K562 (cell line): ENCODE data around the gene PPP1R15B. TPM values are rescaled to one million over a fixed set of nuclear protein-coding genes. Genes with fewer than 3 reads are reported as not detected.

ENCODE experiments used
- ATAC-seq: fragments of 200-7000 bp; cut with Tn5 transposase; 3 replicates; pipeline ENCODE4 v1.9.1; 2020; ENCODE audit warnings: moderate library complexity
- BruUV-seq: library from RNA; stranded (reverse); fragments of 400-500 nt; replicated peaks from 2 replicates; lab custom pipeline; 2021; lab: Mats Ljungman, UMichigan
- CTCF ChIA-PET: fragments of 300-600 bp; formaldehyde crosslinking; extraction: SDS; loops from one replicate; lab custom pipeline; 2021; ENCODE audit warnings: low intra/inter-chr PET ratio; lab: Yijun Ruan, JAX
- POLR2A ChIA-PET: fragments of 300-600, 350-650 bp; sonication (Branson Sonifier 250); formaldehyde crosslinking; extraction: SDS; loops from one replicate; lab custom pipeline; 2021; ENCODE audit warnings: antibody characterized with exemption, inconsistent platforms; lab: Yijun Ruan, JAX
- DNase-seq, 4 experiments: peaks; one replicate each; pipeline versions ENCODE4 v3.0.0 to v3.0.0-alpha.2; 2011 to 2018; ENCODE audit warnings: low spot score in 3 of 4, mixed read lengths in 3 of 4; ENCODE audit errors: extremely low read depth in 1 of 4
- FAIRE-seq: peaks from 2 replicates; lab custom pipeline; 2011; peaks lifted over from hg19 to GRCh38; lab: Jason Lieb, UNC
- H2AFZ ChIP-seq: 2 replicates; pipeline ENCODE4 v1.6.0; 2011; ENCODE audit warnings: low read depth, low read length, control low read depth, inconsistent platforms
- H3K27ac ChIP-seq: fragments of 200-600 bp; 3 replicates; pipeline ENCODE4 v1.8.0; 2011; ENCODE audit warnings: low read depth, mild to moderate bottlenecking, control low read depth, inconsistent platforms, low read length, moderate library complexity, mixed read lengths; ENCODE audit errors: extremely low read depth
- H3K27me3 ChIP-seq, 2 experiments: fragments of 300-600 bp in 1 of 2; 2 replicates in 1 of 2; 3 replicates in 1 of 2; pipeline versions ENCODE4 v1.6.0 to v1.8.0; 2011; ENCODE audit warnings: inconsistent platforms in 2 of 2, low read length in 2 of 2, mild to moderate bottlenecking in 1 of 2, mixed read lengths in 1 of 2, moderate library complexity in 1 of 2; ENCODE audit not compliant: control insufficient read depth in 2 of 2, insufficient read depth in 2 of 2
- H3K36me3 ChIP-seq: fragments of 300-600 bp; 3 replicates; pipeline ENCODE4 v1.8.0; 2011; ENCODE audit warnings: mild to moderate bottlenecking, low read length, inconsistent platforms; ENCODE audit not compliant: control insufficient read depth, insufficient read depth
- H3K4me1 ChIP-seq, 2 experiments: fragments of 200-600 bp in 1 of 2; replicated peaks in 1 of 2; 2 replicates in 1 of 2; 3 replicates in 1 of 2; pipeline versions ENCODE4 v1.5.1 to v1.8.0; 2011; ENCODE audit warnings: inconsistent platforms in 2 of 2, low read length in 2 of 2, mild to moderate bottlenecking in 1 of 2, mixed read lengths in 1 of 2, moderate library complexity in 1 of 2; ENCODE audit not compliant: control insufficient read depth in 2 of 2, insufficient read depth in 2 of 2
- H3K4me2 ChIP-seq: 2 replicates; pipeline ENCODE4 v1.6.1; 2011; ENCODE audit warnings: low read length, control low read depth, inconsistent platforms, mixed read lengths; ENCODE audit not compliant: insufficient read depth
- H3K4me3 ChIP-seq: fragments of 200-600 bp; sonication (generic), shearing (Covaris generic); 2 replicates; pipeline ENCODE4 v1.5.1; 2016; ENCODE audit warnings: control low read depth, inconsistent platforms
- H3K79me2 ChIP-seq: fragments of 200-600 bp; 3 replicates; pipeline ENCODE4 v1.8.0; 2011; ENCODE audit warnings: low read length, inconsistent platforms; ENCODE audit not compliant: control insufficient read depth, insufficient read depth
- H3K9ac ChIP-seq, 2 experiments: 2 replicates each; pipeline versions ENCODE4 v1.6.0 to v1.6.1; 2011; ENCODE audit warnings: low read depth in 2 of 2, low read length in 2 of 2, control low read depth in 1 of 2, inconsistent platforms in 1 of 2, mild to moderate bottlenecking in 1 of 2, mixed read lengths in 1 of 2; ENCODE audit not compliant: insufficient read depth in 1 of 2
- H3K9me1 ChIP-seq: one replicate; pipeline ENCODE4 v1.6.0; 2011; ENCODE audit warnings: inconsistent platforms, mild to moderate bottlenecking, low read length, moderate library complexity; ENCODE audit not compliant: control insufficient read depth, insufficient read depth
- H3K9me3 ChIP-seq: replicated peaks from 2 replicates; pipeline ENCODE4 v1.5.1; 2011; ENCODE audit warnings: low read depth, low read length, inconsistent platforms; ENCODE audit not compliant: control insufficient read depth, insufficient read depth
- H4K20me1 ChIP-seq: replicated peaks from 2 replicates; pipeline ENCODE4 v1.6.1; 2011; ENCODE audit warnings: low read length, inconsistent platforms, mixed read lengths; ENCODE audit not compliant: control insufficient read depth, insufficient read depth
- CEBPZ ChIP-seq: fragments of 150-350 bp; IDR thresholded peaks from 2 replicates; pipeline ENCODE4 v1.6.1; 2014; ENCODE audit warnings: low read depth, mild to moderate bottlenecking, low read length, borderline replicate concordance
- REST ChIP-seq, 2 experiments: fragments of 450-650 bp; formaldehyde crosslinking in 1 of 2; IDR thresholded peaks; 2 replicates each; pipeline versions ENCODE4 v1.4.0 to v1.6.1; 2014 to 2020; ENCODE audit warnings: mild to moderate bottlenecking in 2 of 2, borderline replicate concordance in 1 of 2, low read depth in 1 of 2
- SFPQ ChIP-seq: fragments of 200-400 bp; formaldehyde crosslinking; IDR thresholded peaks from 2 replicates; pipeline ENCODE4 v1.6.1; 2017; ENCODE audit warnings: mild to moderate bottlenecking, low read depth, low read length, moderate library complexity
- WGBS: fragments of 100-300 bp; shearing (Covaris generic); methylation state at CpG from one replicate; pipeline ENCODE4 v1.1.6; 2016; ENCODE audit warnings: low coverage, mixed read lengths; ENCODE audit not compliant: insufficient coverage; ENCODE audit errors: missing lambda C conversion rate; 5-methylcytosine and 5-hydroxymethylcytosine counted together
- in situ Hi-C: fragments of 300-500 bp; cut with MboI; formaldehyde crosslinking; loops from 4 replicates; pipeline ENCODE4 v1.15.0; 2018; ENCODE audit warnings: inconsistent platforms, mixed read lengths
- intact Hi-C: fragments of 100-400 bp; cut with micrococcal nuclease; formaldehyde crosslinking; loops from 2 replicates; pipeline ENCODE4 v1.14.2; 2022
- polyA plus RNA-seq, 8 experiments: library from polyadenylated mRNA; depleted of rRNA in 4 of 8; stranded (reverse) in 5 of 8; unstranded in 3 of 8; fragments of >200 nt; fragmentation: Nextera tagmentation in 2 of 8; fragmentation: Illumina TruSeq in 1 of 8; extraction: Ambion mirVana in 2 of 8; extraction: Trizol in 1 of 8; gene quantifications; 2 replicates each; pipeline versions ENCODE4 v1.2.1 to v1.2.3, GENCODE V29; 2011 to 2014; ENCODE audit warnings: inconsistent platforms in 1 of 8, missing spikeins in 1 of 8
- total RNA-seq, 7 experiments: library from RNA; depleted of rRNA in 6 of 7; stranded (reverse); fragments of >200 nt in 6 of 7; fragmentation: Illumina TruSeq in 2 of 7; extraction: Trizol in 2 of 7; gene quantifications; 2 replicates each; pipeline versions ENCODE4 v1.2.1 to v1.2.3, GENCODE V29; 2011 to 2021; ENCODE audit warnings: low replicate concordance in 1 of 7

The PPP1R15B gene
- total and polyA plus RNA-seq, 9 of the 15 experiments (the other 6 are each of a cell fraction or from before 2014, with no cell fraction given), result 17.0 to 48.1 (median 30.8) TPM

- intact Hi-C loops (loop anchor here (1.0 kb wide), 2 partner anchors 72 to 376 kb away; no protein-coding TSS in a partner anchor), in situ Hi-C loops (loop anchor here (10.0 kb wide), 1 partner anchor 373 kb away; no protein-coding TSS in a partner anchor)
- Histone ChIP-seq H3K4me2 (no peak overlapping the region), H3K4me1 (peaks cover 0 to 4% of the 10 kb centered on the region in 2 experiments; a peak in 3 of 5 replicates), H4K20me1 (peaks cover 7% of the 10 kb centered on the region; the same call in 1 of the 2 replicates), H3K9me3 (no peaks in the 10 kb centered on the region), H3K9me1 (no peaks in the 10 kb centered on the region), H3K27ac (no peak overlapping the region), H3K36me3 (no peaks in the 10 kb centered on the region), H3K79me2 (no peaks in the 10 kb centered on the region), H2AFZ (no peak overlapping the region), H3K9ac (no peak overlapping the region; a peak in 1 of 4 replicates), H3K4me3 (no peak overlapping the region), H3K27me3 (peaks cover 23 to 50% of the 10 kb centered on the region in 2 experiments)
- BruUV-seq, result no TSS peak
- ATAC-seq (peak; percentile 98), DNase-seq (peak; percentile 81 to 89 (median 88)), FAIRE-seq (peak; percentile 97)
- ChIA-PET CTCF (interaction anchor here (0.9 to 3.6 kb wide), 7 partner anchors 19 to 375 kb away, joined by 3 to 28 read pairs (median 4); partner anchors contain the start of gene PIK3C2B), POLR2A (interaction anchor here (0.9 to 2.1 kb wide), 9 partner anchors 9 to 85 kb away, joined by 3 to 9 read pairs (median 6); partner anchors contain the start of gene MDM4)
- WGBS, result 30% methylated on average over 12 of the region's 13 CpGs
- TF ChIP-seq REST (IDR thresholded peaks at IDR 0.05; ENCODE audit: borderline replicate concordance) (peak; percentile 56; the same call in 1 of the 2 replicates), REST (CRISPR knock-in tag; IDR thresholded peaks at IDR 0.05; ENCODE audit: low read depth) (no peak), SFPQ (no peak), CEBPZ (no peak)
Measured at GRCh38 chr1:204431310-204432184, 19.9 kb upstream of the PPP1R15B start.
